HG03442 (cell line): ENCODE results near the gene GSKIP.
"Not testable (repeated sequence)": the region's sequence is repeated elsewhere in the genome, so short reads cannot be mapped to it uniquely, and the experiment has no call there.

Source experiments
- ATAC-seq: cut with Tn5 transposase; IDR thresholded peaks from one replicate; pipeline ENCODE4 v1.9.1; 2021; ENCODE audit warnings: mild to moderate bottlenecking, moderate library complexity; ENCODE audit not compliant: unreplicated experiment

Gene GSKIP

GRCh38 chr14:96362965-96363750, at the start of gene GSKIP, which contains the start of gene ATG2B:
Gene GSKIP, plus strand, starts transcription at chr14:96363526. Its CDS starts 18,722 bp downstream, at chr14:96382248.
Gene ATG2B, minus strand, starts transcription at chr14:96363341. Its CDS starts 365 bp downstream, at chr14:96362976.
- ATAC-seq, result peak; percentile 74

GRCh38 chr14:96316087-96316486, 47.2 kb upstream of the GSKIP start:
- ATAC-seq, result no peak

GRCh38 chr14:96318836-96319235, 44.5 kb upstream of the GSKIP start:
- ATAC-seq, result no peak

GRCh38 chr14:96320605-96321004, 42.7 kb upstream of the GSKIP start:
- no peak for ATAC-seq

GRCh38 chr14:96324219-96324618, 39.1 kb upstream of the GSKIP start:
- no peak for ATAC-seq

GRCh38 chr14:96338551-96338950, 24.8 kb upstream of the GSKIP start:
- no peak for ATAC-seq

GRCh38 chr14:96341323-96341722, 22.0 kb upstream of the GSKIP start:
- no peak for ATAC-seq

GRCh38 chr14:96345669-96346068, 17.7 kb upstream of the GSKIP start:
- ATAC-seq, result no peak

GRCh38 chr14:96347957-96348356, 15.4 kb upstream of the GSKIP start:
- ATAC-seq, result not testable (repeated sequence)

- no peak for ATAC-seq
Observed at GRCh38 chr14:96349286-96350075, 13.8 kb upstream of the GSKIP start.

GRCh38 chr14:96351986-96352385, 11.3 kb upstream of the GSKIP start:
- ATAC-seq, result no peak

- no peak for ATAC-seq
Observed at GRCh38 chr14:96352708-96353107, 10.6 kb upstream of the GSKIP start.

GRCh38 chr14:96354246-96354645, 9.1 kb upstream of the GSKIP start:
- ATAC-seq, result no peak

- no peak for ATAC-seq
Observed at GRCh38 chr14:96357216-96357615, 6.1 kb upstream of the GSKIP start.

- no peak for ATAC-seq
Observed at GRCh38 chr14:96359959-96360358, 3.4 kb upstream of the GSKIP start.

GRCh38 chr14:96362071-96362964, 1.0 kb upstream of the GSKIP start:
- no peak for ATAC-seq

GRCh38 chr14:96363751-96364336, 518 bp downstream of the GSKIP start:
- ATAC-seq, result peak; percentile 9

- no peak for ATAC-seq
Observed at GRCh38 chr14:96364962-96365361, 1.6 kb downstream of the GSKIP start.

GRCh38 chr14:96368534-96368933, 5.2 kb downstream of the GSKIP start:
- no peak for ATAC-seq

- no peak for ATAC-seq
Observed at GRCh38 chr14:96370528-96370927, 7.2 kb downstream of the GSKIP start.

- no peak for ATAC-seq
Observed at GRCh38 chr14:96373538-96373937, 10.2 kb downstream of the GSKIP start.
